WTC11 (cell line): ENCODE data around the gene UBAP1. TPM values are rescaled to one million over a fixed set of nuclear protein-coding genes. Genes with fewer than 3 reads are reported as not detected.
"Not testable (repeated sequence)": the region's sequence is repeated elsewhere in the genome, so short reads cannot be mapped to it uniquely, and the experiment has no call there.

Experiments
- ATAC-seq: fragments of 200-7000 bp; cut with Tn5 transposase; 2 replicates; pipeline ENCODE4 v1.10.0; 2021; ENCODE audit warnings: mild to moderate bottlenecking, moderate library complexity
- CTCF ChIA-PET: fragments of 300-600 bp; sonication (Branson Sonifier 250); formaldehyde crosslinking; loops from one replicate; lab custom pipeline; 2021; ENCODE audit warnings: antibody characterized with exemption; lab: Charles Lee
- POLR2A ChIA-PET: fragments of 350-600 bp; sonication (Branson Sonifier 250); formaldehyde crosslinking; loops from one replicate; lab custom pipeline; 2021; ENCODE audit warnings: antibody characterized with exemption; lab: Charles Lee
- DNase-seq: peaks from one replicate; pipeline ENCODE4 v3.0.0; 2021; ENCODE audit warnings: low spot score
- H3K27ac Mint-ChIP-seq: 2 replicates; pipeline ENCODE4 v1.8.0; 2021; ENCODE audit warnings: mixed read lengths
- H3K27me3 Mint-ChIP-seq: 2 replicates; pipeline ENCODE4 v1.8.0; 2021; ENCODE audit warnings: low read depth, mild to moderate bottlenecking, moderate library complexity, mixed read lengths
- H3K36me3 Mint-ChIP-seq: 2 replicates; pipeline ENCODE4 v1.8.0; 2021; ENCODE audit warnings: mixed read lengths
- H3K4me1 Mint-ChIP-seq: 2 replicates; pipeline ENCODE4 v1.8.0; 2022; ENCODE audit warnings: mixed read lengths
- H3K4me3 Mint-ChIP-seq: 2 replicates; pipeline ENCODE4 v1.8.0; 2021; ENCODE audit warnings: mild to moderate bottlenecking, moderate library complexity, mixed read lengths
- H3K9me3 Mint-ChIP-seq: 2 replicates; pipeline ENCODE4 v1.8.0; 2021; ENCODE audit warnings: mixed read lengths
- AR ChIP-seq: fragments of 250-450 bp; sonication (Bioruptor Pico); IDR thresholded peaks from 2 replicates; pipeline ENCODE4 v1.9.0; 2021; ENCODE audit warnings: mild to moderate bottlenecking
- ATF1 ChIP-seq: sonication (generic); formaldehyde crosslinking; IDR thresholded peaks from 2 replicates; pipeline ENCODE4 v1.8.1; 2023; ENCODE audit warnings: mild to moderate bottlenecking, moderate library complexity, missing genetic modification reagents
- ATF3 ChIP-seq: sonication (generic); formaldehyde crosslinking; conservative IDR thresholded peaks from 2 replicates; pipeline ENCODE4 v1.8.1; 2022; ENCODE audit warnings: mild to moderate bottlenecking, missing genetic modification reagents
- ATF6 ChIP-seq: sonication (generic); formaldehyde crosslinking; IDR thresholded peaks from 2 replicates; pipeline ENCODE4 v1.8.1; 2023; ENCODE audit warnings: mild to moderate bottlenecking, missing genetic modification reagents
- ELF4 ChIP-seq: sonication (generic); formaldehyde crosslinking; IDR thresholded peaks from 2 replicates; pipeline ENCODE4 v1.8.1; 2022; ENCODE audit warnings: low read depth, mild to moderate bottlenecking, moderate library complexity, missing genetic modification reagents
- FOXJ3 ChIP-seq: sonication (generic); formaldehyde crosslinking; IDR thresholded peaks from 2 replicates; pipeline ENCODE4 v1.9.0; 2021; ENCODE audit warnings: missing genetic modification reagents, mild to moderate bottlenecking, borderline replicate concordance
- JAZF1 ChIP-seq: fragments of 250-450 bp; sonication (Bioruptor Pico); IDR thresholded peaks from 2 replicates; pipeline ENCODE4 v1.9.0; 2021; ENCODE audit warnings: moderate library complexity, mild to moderate bottlenecking, inconsistent platforms
- MXD4 ChIP-seq: fragments of 250-450 bp; sonication (Bioruptor Pico); IDR thresholded peaks from 2 replicates; pipeline ENCODE4 v1.8.0; 2021; ENCODE audit warnings: mild to moderate bottlenecking, moderate library complexity, borderline replicate concordance
- MYBL2 ChIP-seq: sonication (generic); formaldehyde crosslinking; IDR thresholded peaks from 2 replicates; pipeline ENCODE4 v1.8.1; 2023; ENCODE audit warnings: mild to moderate bottlenecking, moderate library complexity, missing genetic modification reagents
- NR1H2 ChIP-seq: sonication (generic); formaldehyde crosslinking; IDR thresholded peaks from 2 replicates; pipeline ENCODE4 v1.9.0; 2021; ENCODE audit warnings: mild to moderate bottlenecking, moderate library complexity, missing genetic modification reagents
- NR3C1 ChIP-seq: sonication (generic); formaldehyde crosslinking; conservative IDR thresholded peaks from 2 replicates; pipeline ENCODE4 v1.8.1; 2023; ENCODE audit warnings: low read depth, mild to moderate bottlenecking, missing genetic modification reagents
- SOX15 ChIP-seq: fragments of 250-450 bp; sonication (Bioruptor Pico); IDR thresholded peaks from 2 replicates; pipeline ENCODE4 v1.9.0; 2021; ENCODE audit warnings: mild to moderate bottlenecking
- SP1 ChIP-seq: sonication (generic); formaldehyde crosslinking; conservative IDR thresholded peaks from 2 replicates; pipeline ENCODE4 v1.8.1; 2022; ENCODE audit warnings: missing genetic modification reagents
- TEAD1 ChIP-seq: sonication (generic); formaldehyde crosslinking; IDR thresholded peaks from 2 replicates; pipeline ENCODE4 v1.8.0; 2022; ENCODE audit warnings: mild to moderate bottlenecking, missing genetic modification reagents
- ZBTB43 ChIP-seq: sonication (generic); formaldehyde crosslinking; IDR thresholded peaks from 2 replicates; pipeline ENCODE4 v1.8.1; 2023; ENCODE audit warnings: mild to moderate bottlenecking, missing genetic modification reagents
- ZNF121 ChIP-seq: sonication (generic); formaldehyde crosslinking; IDR thresholded peaks from 2 replicates; pipeline ENCODE4 v1.8.0; 2023; ENCODE audit warnings: missing genetic modification reagents
- ZNF219 ChIP-seq: sonication (generic); formaldehyde crosslinking; IDR thresholded peaks from 2 replicates; pipeline ENCODE4 v1.8.0; 2023; ENCODE audit warnings: missing genetic modification reagents, mild to moderate bottlenecking, borderline replicate concordance
- ZNF423 ChIP-seq: fragments of 250-450 bp; sonication (Bioruptor Pico); IDR thresholded peaks from 2 replicates; pipeline ENCODE4 v2.1.2; 2022; ENCODE audit warnings: mild to moderate bottlenecking, moderate library complexity
- ZNF425 ChIP-seq: fragments of 250-450 bp; sonication (Bioruptor Pico); conservative IDR thresholded peaks from 2 replicates; pipeline ENCODE4 v1.9.0; 2021; ENCODE audit warnings: mild to moderate bottlenecking
- total RNA-seq: library from RNA; stranded (reverse); gene quantifications from 3 replicates; pipeline ENCODE4 v1.2.3, GENCODE V29; 2021

The UBAP1 gene
- total RNA-seq, 1 experiment from 2014 or later = 23.9 TPM

GRCh38 chr9:34242830-34243229 is 64.0 kb downstream of the UBAP1 start:
- ChIA-PET POLR2A (interaction anchor here (0.6 kb wide), 1 partner anchor 199 kb away, joined by 6 read pairs; no protein-coding TSS in a partner anchor), CTCF (interaction anchor here (0.6 kb wide), 1 partner anchor 291 kb away, joined by 7 read pairs; no protein-coding TSS in a partner anchor)
- no peaks in the 10 kb centered on the region for H3K27me3 Mint-ChIP-seq
- no peak for ATAC-seq
- no peak for DNase-seq
- peak overlapping the region; percentile 68 for H3K27ac Mint-ChIP-seq
- H3K9me3 Mint-ChIP-seq = no peaks in the 10 kb centered on the region
- peaks cover 14% of the 10 kb centered on the region for H3K4me1 Mint-ChIP-seq
- H3K4me3 Mint-ChIP-seq = no peak overlapping the region
- H3K36me3 Mint-ChIP-seq = peaks cover 36% of the 10 kb centered on the region
- TF ChIP-seq ZNF423 (CRISPR knock-in tag) (no peak), NR3C1 (CRISPR knock-in tag) (no peak), TEAD1 (no peak), MXD4 (CRISPR knock-in tag) (no peak), ATF6 (CRISPR knock-in tag) (no peak), JAZF1 (CRISPR knock-in tag) (no peak)

GRCh38 chr9:34245212-34245611 is 66.4 kb downstream of the UBAP1 start:
- H3K27me3 Mint-ChIP-seq, POLR2A ChIA-PET, H3K27ac Mint-ChIP-seq, CTCF ChIA-PET, ATAC-seq, H3K4me1 Mint-ChIP-seq, H3K4me3 Mint-ChIP-seq, DNase-seq, H3K9me3 Mint-ChIP-seq: not testable (repeated sequence)
- H3K36me3 Mint-ChIP-seq = peaks cover 28% of the 10 kb centered on the region

- no peaks in the 10 kb centered on the region for H3K27me3 Mint-ChIP-seq
- no peak overlapping the region for H3K27ac Mint-ChIP-seq
- H3K36me3 Mint-ChIP-seq = peaks cover 30% of the 10 kb centered on the region
- H3K4me3 Mint-ChIP-seq = no peak overlapping the region
- no peaks in the 10 kb centered on the region for H3K9me3 Mint-ChIP-seq
- ATAC-seq (no peak), DNase-seq (no peak)
- ChIA-PET POLR2A (no interaction called here), CTCF (no interaction called here)
- no peaks in the 10 kb centered on the region for H3K4me1 Mint-ChIP-seq
- no peak for TF ChIP-seq ZNF121
- no peak for TF ChIP-seq FOXJ3 (CRISPR knock-in tag)
- no peak for TF ChIP-seq ATF1
- TF ChIP-seq SP1 (CRISPR knock-in tag) = no peak
- no peak for TF ChIP-seq ZNF219 (CRISPR knock-in tag)
- no peak for TF ChIP-seq ATF3 (CRISPR knock-in tag)
These were observed 67.6 kb downstream of the UBAP1 start for GRCh38 chr9:34246453-34246852.

- H3K4me1 Mint-ChIP-seq, H3K27ac Mint-ChIP-seq, H3K9me3 Mint-ChIP-seq, CTCF ChIA-PET, POLR2A ChIA-PET, DNase-seq, H3K4me3 Mint-ChIP-seq, ATAC-seq, H3K27me3 Mint-ChIP-seq: not testable (repeated sequence)
- peaks cover 20% of the 10 kb centered on the region; the same call in 1 of the 2 replicates for H3K36me3 Mint-ChIP-seq
These were observed 68.9 kb downstream of the UBAP1 start for GRCh38 chr9:34247782-34248181.

- no peak overlapping the region for H3K4me3 Mint-ChIP-seq
- DNase-seq (no peak), ATAC-seq (no peak)
- H3K36me3 Mint-ChIP-seq = peaks cover 13% of the 10 kb centered on the region; the same call in 1 of the 2 replicates
- peak overlapping the region; percentile 25; the same call in 1 of the 2 replicates for H3K27ac Mint-ChIP-seq
- H3K27me3 Mint-ChIP-seq = no peaks in the 10 kb centered on the region
- ChIA-PET POLR2A (interaction anchor here (0.6 to 0.9 kb wide), 2 partner anchors 122 to 125 kb away, joined by 4 read pairs; no protein-coding TSS in a partner anchor), CTCF (interaction anchor here (1.0 to 1.1 kb wide), 2 partner anchors 130 to 174 kb away, joined by 3 to 4 read pairs; no protein-coding TSS in a partner anchor)
- H3K4me1 Mint-ChIP-seq = no peaks in the 10 kb centered on the region
- no peaks in the 10 kb centered on the region for H3K9me3 Mint-ChIP-seq
- TF ChIP-seq AR (CRISPR knock-in tag) = no peak
- no peak for TF ChIP-seq ATF1
- no peak for TF ChIP-seq ZBTB43
- TF ChIP-seq ZNF425 (CRISPR knock-in tag) = no peak
- TF ChIP-seq NR1H2 (CRISPR knock-in tag) = no peak
- no peak for TF ChIP-seq SOX15 (CRISPR knock-in tag)
- no peak for TF ChIP-seq ELF4 (CRISPR knock-in tag)
- no peak for TF ChIP-seq MYBL2
These were observed 70.4 kb downstream of the UBAP1 start for GRCh38 chr9:34249274-34249673.
